ENCODE data around the gene AKAP6.

Gene AKAP6

DNA sequence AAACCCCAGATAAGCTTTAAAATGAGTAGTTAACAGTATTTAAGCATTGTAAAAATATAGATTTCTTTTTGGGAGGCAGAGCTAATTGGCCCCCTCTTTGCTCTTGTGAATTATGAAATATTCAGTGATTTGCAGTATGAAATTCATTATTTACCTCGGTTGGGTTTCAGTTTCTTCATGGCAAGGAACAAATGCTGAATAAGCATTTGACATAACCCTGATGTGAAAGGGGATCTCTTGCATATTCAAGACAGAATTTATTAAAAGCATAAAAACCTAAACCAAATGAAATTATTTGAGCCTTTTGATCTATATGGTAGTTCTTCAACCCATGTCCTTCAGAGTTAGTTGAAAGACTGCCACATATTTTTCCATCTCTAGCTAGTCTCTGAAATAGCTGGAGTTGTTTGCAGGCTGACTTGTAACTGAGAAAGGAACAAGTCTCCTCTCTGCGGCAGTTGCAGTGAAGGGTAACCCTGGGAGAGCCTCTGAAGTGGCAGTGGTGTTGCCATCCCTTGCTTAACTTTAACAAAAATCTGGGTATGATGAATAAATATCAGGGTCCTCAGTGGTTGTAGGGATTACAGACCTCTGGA lies 690 bp downstream of the AKAP6 start:
- FAIRE-seq: no peak
- DNase-seq (ENCODE audit: insufficient read length, low spot score): no peak

DNA sequence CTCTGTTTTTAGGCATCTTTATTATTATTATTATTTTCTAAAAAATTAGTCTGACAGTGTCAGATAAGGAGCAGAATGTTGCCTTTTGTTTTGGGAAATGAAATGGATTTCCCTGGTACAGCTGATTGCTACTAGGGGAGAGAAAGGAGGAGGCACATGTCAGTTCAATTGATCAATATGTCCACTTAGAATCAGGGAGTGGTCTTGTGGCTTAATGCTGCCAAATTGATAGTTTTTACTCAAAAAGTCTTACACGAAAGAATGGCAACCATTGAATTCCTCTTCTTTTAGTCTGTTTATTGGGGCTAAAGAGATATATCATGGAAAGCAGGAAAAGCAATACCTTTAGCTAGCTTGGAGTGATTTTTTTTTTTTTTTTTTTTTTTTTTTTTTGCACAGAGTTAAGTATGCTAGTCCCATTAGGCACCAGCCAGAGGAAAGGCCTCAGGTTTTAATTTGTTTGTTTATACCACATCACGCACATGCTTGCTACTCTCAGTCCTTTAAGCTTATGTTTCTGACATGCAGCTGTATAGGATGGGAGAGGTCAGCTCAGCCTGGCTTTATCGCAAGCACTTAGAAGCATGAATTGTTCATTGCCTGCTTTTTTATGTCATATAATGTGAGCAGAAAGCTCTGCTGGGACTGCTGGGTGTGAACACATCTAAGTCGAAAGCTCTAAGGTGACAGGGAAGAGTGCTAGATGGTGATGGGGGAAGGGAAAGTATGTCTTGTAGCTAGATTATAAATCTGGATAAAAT lies 1.4 kb downstream of the AKAP6 start:
- no peak for FAIRE-seq
- no peak for DNase-seq (ENCODE audit: insufficient read length, low spot score)

DNA sequence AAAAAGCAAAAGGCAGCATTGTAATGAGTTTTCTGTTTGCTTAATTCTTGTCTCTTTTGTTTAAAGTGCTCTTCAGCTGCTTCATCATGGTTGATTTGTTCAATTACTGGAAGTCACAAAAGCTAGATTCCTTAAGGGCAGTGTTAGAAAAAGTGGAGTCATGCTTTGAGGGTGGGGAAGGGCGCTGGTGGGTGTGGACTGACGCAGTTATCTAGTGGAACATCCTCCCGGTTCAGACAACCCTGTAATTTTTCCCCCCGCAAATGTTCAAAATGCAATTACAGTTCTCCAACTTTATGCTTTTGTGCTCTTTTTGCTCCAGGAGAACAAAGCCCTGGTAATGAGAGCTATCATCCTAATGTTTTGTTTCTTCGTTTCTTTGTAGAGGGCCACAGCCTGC lies 2.1 kb downstream of the AKAP6 start:
- FAIRE-seq: no peak
- no peak for DNase-seq (ENCODE audit: insufficient read length, low spot score)

DNA sequence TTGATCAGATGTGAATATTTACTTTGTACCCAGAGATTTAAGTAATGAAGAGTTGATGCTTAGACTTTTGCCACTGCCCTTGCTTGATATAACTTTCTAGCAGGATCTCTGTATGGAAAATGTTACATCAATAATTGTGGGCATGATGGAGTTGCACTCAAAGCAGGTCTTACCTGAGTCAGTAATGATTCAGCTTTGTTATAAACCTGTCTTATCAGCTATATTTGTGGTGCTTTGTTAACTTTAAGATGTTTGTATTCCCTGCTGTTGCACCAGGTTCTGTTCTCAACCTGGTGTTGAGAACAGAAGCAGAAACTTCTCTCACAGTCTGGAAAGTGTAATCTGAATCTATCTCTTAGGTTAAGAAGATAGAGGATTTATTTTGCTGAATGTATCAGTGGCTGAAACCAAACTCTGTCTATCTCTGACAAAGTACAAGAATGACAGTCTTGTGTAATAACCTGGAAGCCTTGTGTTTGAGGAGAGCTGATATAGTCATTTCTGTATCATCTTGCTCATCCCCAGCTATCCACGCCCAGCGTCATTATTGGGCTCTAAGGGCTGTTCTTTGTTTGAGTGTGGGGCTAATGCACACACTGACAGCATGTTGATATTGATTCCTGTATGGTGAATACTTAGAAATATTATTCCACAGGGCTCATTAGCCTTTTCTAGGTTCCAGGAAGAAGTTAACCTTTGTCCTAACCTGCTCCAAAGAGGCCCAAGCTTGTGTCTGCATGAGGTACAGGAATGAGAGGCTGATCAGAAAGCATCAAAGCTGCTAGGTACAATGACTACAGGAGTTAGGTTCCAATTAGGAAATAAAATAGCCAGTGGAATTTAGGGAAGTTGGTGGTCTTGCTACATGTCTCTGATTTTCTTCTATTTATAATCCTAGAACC lies 3.6 kb downstream of the AKAP6 start:
- no peak for FAIRE-seq
- no peak for DNase-seq (ENCODE audit: insufficient read length, low spot score)

DNA sequence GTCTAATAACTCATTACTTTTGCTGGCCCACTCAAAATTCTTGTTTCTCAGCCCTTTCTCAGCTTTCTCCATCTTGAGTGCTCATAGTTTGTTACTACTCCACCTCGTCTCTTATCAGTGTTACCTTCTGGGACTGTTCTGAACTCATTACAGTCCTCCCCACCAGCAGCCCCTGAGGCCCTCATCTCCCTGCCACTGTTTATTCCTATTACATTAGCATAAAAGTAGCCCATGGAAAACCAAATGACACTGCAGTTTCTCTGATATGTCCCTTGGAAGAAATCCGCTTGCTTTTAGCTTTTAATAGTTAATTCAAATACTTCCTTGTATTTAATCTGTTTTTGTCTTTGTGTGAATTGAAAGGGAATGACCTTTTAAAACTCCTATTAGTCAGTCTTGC lies 7.6 kb downstream of the AKAP6 start:
- FAIRE-seq (no peak), DNase-seq (ENCODE audit: insufficient read length, low spot score) (no peak)

DNA sequence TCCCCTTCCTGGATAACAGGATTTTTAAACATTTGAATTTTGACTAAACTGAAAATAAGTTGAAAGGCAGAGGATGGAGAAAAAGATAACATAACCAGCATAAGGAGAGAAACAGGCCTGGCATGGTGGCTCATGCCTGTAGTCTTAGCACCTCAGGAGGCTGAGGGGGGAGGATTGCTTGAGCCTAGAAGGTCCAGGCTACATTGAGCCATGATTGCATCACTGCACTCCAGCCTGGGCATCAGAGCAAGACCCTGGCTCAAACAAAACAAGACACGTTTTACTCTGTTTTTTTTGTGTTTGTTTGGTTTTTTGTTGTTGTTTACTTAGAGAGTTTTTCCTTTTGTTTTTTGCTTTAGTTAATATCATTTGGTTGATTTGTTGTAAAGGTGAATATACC lies 8.7 kb downstream of the AKAP6 start:
- DNase-seq (ENCODE audit: insufficient read length, low spot score) (no peak), FAIRE-seq (no peak)

DNA sequence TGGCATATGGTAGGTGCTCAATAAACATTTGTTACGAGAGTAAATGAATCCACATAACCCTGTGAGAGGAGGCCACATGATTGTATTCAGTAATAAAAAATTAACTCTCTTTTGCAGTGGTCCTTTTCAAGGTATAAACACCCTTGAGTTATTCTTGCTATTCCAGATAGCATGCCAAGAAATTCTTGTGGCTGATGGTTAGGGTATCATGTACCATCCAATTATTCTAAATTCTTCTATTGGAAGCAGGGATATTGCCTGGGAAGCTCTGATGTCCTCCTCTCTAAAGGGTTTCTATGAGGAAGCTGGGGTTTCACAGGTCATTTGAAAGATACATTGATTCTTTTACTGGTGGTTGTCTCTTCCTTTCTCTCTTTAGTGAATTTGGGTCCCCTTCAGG lies 10.1 kb downstream of the AKAP6 start:
- DNase-seq (ENCODE audit: insufficient read length, low spot score): no peak
- FAIRE-seq: no peak

DNA sequence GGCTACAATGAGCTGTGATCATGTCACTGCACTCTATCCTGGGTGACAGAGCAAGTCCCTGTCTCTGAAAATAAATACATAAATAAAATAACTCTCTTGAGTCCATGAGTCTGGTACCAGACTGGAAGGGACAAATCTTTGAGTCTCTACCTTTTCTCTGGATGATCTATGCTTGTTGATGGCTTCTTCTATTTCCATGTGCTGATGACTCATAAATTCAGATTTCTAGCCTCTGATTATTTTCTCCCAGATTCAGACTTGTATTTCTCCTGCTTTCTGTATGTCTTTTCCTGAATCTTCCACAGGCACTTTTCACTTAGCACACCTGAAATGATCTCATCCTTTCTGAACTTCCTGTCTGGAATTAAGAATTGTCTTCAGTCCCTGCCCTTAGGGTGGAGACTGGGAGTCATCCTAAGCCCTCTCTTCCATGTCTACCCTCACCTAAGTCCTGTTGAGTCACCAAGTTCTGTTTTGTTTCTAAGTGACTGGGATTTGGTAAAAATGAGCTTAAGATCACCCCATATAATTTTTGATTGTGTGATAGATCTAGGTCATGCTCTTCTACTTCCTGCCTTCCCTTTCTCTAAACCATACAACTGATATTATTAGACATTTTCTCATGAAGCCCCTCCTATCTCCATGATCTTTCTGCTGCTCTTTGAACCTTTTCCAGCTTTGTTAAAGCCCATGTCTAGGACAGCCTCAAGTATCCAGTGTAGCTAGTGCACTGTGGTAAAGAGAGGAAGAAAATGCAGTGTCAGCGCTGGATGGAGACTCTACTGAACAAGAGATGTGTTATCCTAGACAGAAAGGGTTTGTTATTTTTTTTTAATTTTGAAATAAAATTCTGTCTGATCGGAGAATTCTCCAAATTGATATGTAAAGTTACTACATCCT lies 13.1 kb downstream of the AKAP6 start:
- no peak for DNase-seq (ENCODE audit: insufficient read length, low spot score)
- FAIRE-seq: no peak

DNA sequence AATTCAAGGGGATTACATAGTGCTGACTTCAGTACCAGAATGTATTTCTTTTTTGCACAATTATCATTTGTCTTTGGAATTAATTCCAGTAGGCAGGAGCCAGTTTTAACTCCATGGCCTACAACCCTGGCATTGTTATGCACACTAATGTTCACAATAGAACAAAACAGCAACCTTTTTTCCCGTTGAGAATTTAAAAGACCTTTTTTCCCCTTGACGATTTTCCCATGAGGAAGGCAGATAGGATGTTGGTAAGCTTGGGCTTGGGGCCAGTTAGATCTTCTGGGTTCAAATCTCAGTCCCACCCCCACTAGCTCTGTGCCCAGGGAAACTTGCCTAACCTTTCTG lies 13.7 kb downstream of the AKAP6 start:
- DNase-seq (ENCODE audit: insufficient read length, low spot score) (no peak), FAIRE-seq (no peak)

DNA sequence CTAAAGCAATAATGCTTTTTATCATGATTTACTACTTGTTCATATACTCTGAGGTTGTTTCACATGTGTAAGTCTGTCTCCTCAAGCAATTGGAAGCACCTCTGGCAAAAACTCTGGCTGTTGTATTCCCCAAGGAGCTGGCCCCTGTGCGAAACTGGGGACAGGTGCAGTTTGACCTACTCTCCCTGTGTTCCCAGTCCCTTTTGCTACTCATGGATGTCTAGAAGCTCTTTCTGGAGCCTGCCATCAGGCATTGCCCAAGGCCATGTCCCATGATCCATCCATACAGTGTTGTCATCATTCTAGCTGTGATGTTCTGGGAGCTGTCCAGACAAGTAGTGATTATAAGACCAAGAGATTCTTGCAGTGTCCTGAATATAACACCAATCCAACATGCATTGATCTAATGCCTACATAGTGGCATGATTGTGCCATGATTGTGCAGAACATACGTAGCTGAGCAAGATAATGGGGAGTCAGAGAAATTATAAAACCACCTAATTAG lies 14.9 kb downstream of the AKAP6 start:
- FAIRE-seq (no peak), DNase-seq (ENCODE audit: insufficient read length, low spot score) (no peak)

DNA sequence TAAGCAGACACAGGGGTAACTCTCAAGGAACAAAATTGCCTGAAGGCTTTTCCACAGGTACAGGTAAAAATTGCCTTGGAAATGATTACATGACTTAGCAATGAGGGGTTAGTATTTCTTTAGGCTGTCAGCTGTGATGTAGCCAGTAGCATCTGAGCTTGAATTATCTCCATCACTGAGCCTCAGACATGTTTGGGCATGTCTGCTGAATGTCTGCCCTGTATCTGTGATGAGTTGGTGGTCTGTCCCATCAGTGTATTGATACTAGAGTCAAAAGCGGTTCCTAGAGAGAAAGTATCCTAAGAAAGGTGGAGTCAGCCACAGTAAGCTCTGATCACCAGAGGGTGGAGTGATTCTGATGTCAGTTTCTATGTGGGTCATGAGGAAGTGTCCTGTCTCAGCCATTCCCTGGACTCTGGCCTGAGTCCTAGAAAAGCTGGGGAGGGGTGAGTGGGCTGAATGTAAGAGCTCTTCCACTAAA lies 16.3 kb downstream of the AKAP6 start:
- FAIRE-seq (no peak), DNase-seq (ENCODE audit: insufficient read length, low spot score) (no peak)

DNA sequence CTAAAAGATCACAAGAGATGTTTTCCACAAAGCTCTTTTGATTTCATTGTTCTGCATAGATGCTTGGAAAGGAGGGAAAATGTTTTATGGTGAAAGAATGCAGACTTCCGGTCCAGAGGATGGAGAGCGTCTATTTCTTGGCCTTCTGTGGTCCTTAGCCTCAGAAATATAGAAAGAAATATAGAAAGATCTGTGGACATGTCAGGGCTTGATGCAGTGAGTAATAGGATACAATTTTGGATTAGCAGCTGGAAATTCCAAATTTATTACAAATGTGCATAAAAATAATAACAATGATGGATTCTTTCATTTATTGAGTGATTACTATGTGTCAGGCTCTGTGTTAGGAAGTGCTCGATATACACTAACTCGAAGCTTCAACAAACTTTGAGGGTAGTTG lies 20.2 kb downstream of the AKAP6 start:
- DNase-seq (ENCODE audit: insufficient read length, low spot score): no peak
- no peak for FAIRE-seq

DNA sequence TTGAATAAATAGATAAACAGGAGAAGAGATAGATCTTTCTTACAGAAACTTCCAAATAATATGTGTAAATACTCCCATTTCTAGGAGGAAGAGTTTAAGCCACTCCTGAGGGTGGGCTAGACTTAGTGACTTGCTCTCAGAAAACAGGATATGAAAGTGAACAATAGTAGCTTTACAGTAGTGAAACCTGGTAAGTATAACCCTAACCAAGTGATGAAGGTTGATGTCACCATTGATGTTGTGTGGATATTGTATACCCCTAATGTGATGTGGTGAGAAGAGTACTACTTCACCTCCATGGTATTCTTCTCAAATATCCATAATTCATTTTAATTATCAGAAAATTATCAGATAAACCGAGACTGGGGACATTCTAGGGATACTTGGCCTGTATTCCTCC lies 20.9 kb downstream of the AKAP6 start:
- peak; percentile 19 for DNase-seq (ENCODE audit: insufficient read length, low spot score)
- no peak for FAIRE-seq

DNA sequence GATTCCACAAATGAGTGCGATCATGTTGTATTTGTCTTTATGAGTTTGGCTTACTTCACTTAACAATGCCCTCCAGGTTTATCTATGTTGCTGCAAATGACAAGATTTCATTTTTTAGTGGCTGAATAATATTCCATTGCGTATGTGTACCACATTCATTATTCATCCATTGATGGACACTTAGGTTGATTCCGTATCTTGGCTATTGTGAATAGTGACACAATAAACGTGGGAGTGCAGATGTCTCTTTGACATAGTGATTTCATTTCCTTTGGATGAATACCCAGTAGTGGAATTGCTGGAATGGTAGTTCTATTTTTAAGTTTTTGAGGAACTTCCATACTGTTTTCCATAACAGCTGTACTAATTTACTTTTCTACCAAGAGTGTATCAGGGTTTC lies 23.5 kb downstream of the AKAP6 start:
- DNase-seq (ENCODE audit: insufficient read length, low spot score) (no peak), FAIRE-seq (no peak)

DNA sequence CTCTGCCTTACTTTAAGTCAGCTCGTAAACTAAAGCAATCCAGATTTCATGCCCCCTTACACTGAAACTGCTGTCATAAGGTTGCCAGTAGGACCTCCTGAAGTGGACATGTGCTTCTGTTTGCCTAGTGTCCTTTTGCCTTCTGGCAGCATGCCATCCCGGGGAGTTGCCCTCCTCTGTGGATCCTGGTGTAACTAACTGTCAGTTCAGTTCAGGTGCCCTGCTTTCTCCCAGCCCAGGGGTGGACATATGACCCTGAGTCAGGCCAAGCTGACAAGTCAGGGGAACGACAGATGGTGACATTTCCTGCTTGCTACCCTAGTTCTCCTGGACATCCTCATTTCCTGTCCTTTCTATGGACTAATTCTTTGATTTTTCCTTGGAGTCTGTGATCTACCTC lies 25.6 kb downstream of the AKAP6 start:
- DNase-seq (ENCODE audit: insufficient read length, low spot score) (no peak), FAIRE-seq (no peak)

DNA sequence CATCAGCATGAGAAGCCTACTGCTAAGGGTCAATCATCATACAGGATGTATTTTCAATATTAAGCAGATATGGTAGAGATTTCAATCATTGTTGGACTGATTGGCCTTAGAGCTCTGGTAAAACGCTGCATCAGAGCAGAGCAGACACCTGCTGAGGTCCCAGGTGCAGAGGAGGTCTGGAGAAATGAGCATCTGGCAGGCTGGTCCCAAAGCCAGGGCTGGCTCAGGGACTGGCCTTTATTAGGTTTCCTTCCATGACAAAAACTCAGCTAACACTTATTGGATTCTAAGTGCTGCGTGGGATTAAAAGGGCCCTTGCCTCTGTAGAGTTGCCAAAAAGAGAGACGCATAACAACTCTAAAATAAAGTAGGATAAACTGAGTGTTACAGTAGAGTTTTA lies 29.7 kb downstream of the AKAP6 start:
- FAIRE-seq (no peak), DNase-seq (ENCODE audit: insufficient read length, low spot score) (no peak)

DNA sequence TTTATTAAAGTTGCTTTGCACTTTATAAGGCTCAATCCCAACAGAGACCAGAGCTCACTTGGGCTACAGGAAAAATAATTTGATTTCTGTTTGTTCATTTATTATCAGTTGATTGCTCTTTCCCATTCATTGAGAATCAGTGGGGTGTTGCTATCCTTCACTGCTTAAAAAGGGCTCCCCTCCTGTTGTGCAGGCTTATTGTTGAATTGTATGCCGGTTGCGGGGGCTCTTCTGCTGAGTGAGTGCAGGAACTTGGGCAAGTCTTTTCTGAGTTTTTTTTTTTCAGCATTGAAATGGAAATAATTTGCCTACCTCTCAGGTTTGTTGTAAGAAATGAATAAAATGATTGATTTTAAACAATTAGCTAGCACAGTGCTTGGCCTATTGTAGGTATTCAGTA lies 32.6 kb downstream of the AKAP6 start:
- DNase-seq (ENCODE audit: insufficient read length, low spot score): no peak
- FAIRE-seq: no peak

DNA sequence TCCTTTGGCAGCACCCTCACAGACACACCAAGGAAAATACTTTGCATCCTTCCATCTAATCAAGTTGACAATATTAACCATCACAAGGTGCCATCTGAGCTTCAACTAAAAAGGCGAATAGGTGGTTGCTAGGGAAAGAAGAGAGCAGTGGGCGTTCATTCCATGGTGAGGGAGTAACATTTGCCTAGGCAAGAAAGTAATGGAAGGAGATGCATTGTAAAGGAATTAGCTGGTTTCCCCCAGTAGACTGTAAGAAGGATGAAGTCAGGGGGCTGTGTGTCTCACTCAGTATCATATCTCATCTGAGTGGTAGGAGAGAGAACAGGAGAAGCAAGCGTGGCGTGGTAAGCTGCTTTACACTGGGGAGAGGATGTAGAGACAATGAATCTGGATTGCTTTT lies 34.7 kb downstream of the AKAP6 start:
- DNase-seq (ENCODE audit: insufficient read length, low spot score) (no peak), FAIRE-seq (no peak)

DNA sequence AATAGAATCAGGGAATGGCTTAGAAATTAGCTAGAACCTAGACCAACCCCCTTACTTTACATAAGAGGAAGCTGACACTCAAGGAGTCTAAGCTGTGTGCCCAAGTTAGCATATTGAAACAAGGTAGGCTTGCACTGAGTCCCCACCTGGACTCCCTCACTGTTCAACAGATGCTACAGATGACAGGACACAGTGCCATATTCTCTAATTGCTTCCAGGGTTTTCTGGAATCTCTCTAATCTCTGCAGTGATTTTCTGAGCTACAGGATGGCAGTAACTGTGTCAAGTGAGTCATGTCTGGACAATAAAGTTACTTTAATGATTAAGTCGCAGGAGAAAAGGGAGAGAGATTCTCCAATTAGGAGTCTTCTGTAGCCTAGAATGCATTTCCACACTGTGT lies 35.8 kb downstream of the AKAP6 start:
- no peak for DNase-seq (ENCODE audit: insufficient read length, low spot score)

DNA sequence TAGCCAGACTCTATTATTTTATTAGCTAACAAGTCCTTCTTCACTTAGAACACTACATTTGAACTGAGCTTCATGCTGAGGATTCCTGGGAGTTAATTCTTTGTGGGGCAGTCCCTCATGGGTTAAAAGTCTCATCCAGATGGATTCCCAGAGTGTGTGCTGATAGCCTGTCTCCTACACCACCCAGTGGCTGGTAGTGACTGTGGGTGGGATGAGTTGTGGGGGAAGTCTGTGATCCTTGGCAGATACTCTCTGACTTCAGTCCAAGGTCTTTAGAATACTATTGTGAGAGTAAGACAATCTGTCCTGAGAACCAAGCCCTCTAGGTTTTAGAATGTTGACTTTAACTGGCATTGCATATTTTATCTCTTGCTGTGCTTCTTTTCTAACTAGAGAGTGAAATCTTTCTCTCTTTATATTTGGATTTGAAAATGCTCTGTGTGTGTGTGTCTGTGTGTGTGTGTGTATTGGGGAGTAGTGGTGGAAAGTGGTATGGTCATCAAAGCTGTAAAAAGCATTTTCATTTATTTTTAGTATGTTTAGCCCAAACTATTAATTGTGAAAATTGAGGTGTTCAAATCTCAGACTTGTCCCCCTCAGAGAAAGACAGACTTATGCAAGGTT lies 37.3 kb downstream of the AKAP6 start:
- no peak for FAIRE-seq
- DNase-seq (ENCODE audit: insufficient read length, low spot score): no peak

More for the DNA sequence above, 35.8 kb downstream of the AKAP6 start:
- no peak for FAIRE-seq
